Measurements from ENCODE around the gene TRPC4.
"Not testable (repeated sequence)": the region's sequence is repeated elsewhere in the genome, so short reads cannot be mapped to it uniquely, and the experiment has no call there.

The TRPC4 gene

GRCh38 chr13:37811441-37811840, 58.1 kb downstream of the TRPC4 start:
- no peak for DNase-seq

- DNase-seq: no peak
These were observed 62.9 kb downstream of the TRPC4 start for GRCh38 chr13:37806666-37807065.

DNA sequence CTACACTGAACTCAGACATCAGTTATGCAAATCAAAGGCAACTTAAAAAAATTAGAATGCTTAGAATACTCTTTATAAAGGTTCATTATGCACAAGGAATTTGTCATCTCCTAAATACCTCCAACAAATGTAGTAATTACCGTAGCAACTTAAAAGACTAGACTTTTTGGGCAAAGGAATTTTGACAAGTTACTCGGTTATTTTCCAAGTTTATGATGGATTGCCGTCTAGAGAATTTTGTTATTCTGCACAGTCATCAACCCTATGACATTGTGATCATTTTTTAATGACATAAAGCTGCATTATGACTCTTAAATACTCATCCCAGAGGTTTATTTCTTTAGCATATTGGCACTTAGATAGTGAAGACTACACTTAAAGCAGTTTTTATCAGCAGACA, 71.9 kb downstream of the TRPC4 start:
- no peak for DNase-seq

GRCh38 chr13:37796795-37797194, 72.8 kb downstream of the TRPC4 start:
- DNase-seq: not testable (repeated sequence)

- DNase-seq: no peak
These were observed 74.2 kb downstream of the TRPC4 start for GRCh38 chr13:37795326-37795725.

DNA sequence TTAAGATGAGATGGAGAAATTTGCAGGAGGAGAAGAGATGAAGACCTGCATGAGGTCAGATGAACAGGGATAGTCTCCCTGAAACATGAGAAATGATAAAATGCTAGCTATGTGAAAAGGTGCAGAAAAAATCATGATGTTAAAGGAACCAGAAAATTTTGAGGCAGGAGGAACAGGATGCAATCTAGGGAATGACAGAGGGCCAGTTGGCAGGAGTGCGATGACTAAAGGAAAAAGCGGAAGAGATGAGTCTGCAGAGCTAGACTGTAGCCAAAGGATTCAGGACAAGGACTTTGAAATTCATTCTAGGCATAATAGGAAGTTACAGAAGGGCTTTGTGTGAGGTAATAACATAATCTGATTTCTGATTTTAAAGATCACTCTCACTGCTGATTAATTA, 77.9 kb downstream of the TRPC4 start:
- no peak for DNase-seq

DNA sequence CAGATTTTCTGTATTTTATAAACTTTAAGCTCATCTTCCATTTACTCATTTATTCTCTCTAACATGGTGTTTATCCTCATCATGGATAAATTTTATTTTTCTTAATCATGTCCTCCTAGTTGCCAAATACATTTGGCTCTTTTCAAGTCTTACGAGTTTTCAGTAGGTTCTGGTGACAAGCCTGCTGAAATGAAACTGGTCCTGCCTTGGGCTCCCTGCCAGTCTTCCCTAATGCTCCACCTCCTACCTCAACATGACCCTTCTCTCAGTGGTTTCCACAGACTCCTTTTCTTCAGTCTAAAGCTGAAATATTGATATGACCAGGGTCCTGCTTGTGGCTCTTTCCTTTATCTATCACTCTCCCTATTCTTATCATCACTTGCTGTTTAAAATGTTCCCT, 81.2 kb downstream of the TRPC4 start:
- DNase-seq: no peak

DNA sequence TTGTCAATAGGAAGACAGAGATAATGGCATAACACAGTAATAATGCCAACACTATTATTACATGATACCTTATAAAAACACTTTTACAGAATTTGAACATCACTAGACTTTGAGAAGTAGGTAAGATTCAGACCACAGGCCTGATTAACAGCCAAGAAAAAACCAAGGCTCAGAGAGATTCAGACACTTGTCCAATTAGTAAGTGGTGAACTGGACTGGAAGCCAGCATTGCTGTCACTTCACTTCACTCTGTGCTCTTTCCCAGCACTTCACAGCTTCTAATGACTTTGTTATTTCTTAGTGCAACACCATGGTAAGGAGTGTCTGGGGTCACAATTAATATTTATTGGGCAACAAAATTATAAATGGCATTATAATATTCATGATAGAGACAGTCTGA, 91.9 kb downstream of the TRPC4 start:
- no peak for DNase-seq

GRCh38 chr13:37775871-37776270, 93.7 kb downstream of the TRPC4 start:
- DNase-seq: no peak

GRCh38 chr13:37772644-37773043, 96.9 kb downstream of the TRPC4 start:
- DNase-seq: no peak

DNA sequence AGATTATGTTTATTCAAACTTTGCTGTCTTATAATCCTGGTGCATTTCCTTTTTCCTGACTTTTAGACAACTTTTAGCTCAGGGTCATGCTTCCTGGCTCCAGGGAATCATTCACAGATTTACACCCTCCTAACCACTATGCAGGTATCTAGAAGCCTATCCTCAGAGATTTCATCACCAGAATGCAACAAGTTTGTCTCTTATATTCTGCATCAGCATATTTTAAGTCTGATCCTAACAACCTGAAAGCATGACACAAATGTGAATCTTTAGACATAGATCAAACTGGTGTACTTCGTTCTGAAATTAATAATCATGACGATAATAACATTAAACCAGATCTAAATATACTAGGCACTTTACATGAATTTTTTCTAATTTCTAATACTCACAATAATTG, 100.0 kb downstream of the TRPC4 start:
- DNase-seq: no peak

DNA sequence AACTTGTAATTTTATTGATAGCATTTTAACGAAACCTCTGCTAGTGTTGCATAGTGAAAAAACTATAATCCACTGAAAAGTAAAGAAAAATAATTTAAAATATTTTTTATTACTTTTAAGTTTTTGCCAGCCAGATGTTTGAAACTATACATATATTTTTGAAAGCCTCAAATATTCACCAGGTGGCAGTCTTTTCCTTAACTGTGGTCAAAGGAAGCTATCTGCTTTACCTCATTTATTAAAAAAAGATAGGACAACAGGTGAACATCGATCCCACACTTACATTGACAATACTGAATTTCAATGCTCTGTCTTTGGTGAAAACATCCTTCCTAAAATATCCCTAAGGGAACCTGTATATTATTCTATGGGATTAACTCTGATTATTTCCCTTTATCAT, 100.5 kb downstream of the TRPC4 start:
- DNase-seq: no peak

DNA sequence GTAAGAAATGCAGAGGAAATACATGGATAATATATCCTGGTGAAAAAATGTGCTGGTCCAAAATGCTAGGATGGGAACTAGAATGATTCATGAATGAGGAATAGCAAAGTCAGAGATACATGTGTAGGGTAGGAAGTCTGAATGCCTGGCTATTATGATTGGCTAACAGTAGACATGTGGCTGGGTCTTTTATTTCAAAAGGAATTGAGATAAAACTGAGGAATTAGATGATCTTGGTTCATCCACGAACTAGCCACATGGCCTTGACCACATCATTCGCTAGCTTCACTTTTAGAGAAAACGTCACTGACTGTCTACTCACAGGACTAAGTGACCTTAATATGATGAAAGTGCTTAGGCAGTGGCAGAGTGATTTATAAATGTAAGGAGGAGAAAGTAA, 103.1 kb downstream of the TRPC4 start:
- no peak for DNase-seq

DNA sequence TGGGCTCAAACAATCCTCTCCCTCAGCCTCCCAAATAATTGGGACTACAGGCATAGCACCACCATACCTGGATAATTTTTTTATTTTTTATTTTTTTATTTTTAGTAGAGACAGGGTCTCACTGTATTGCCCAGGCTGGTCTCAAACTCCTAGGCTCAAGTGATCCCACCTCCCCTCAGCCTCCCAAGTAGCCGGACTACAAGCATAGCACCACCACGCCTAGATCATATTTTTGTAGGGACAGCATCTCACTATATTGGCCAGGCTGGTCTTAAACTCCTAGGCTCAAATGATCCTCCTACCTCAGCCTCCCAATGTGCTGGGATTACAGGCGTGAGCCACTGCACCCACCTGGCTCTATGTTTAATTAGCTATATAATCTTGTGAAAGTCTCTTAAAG, 114.2 kb downstream of the TRPC4 start:
- no peak for DNase-seq

GRCh38 chr13:37753776-37754175, 115.8 kb downstream of the TRPC4 start:
- DNase-seq: no peak

DNA sequence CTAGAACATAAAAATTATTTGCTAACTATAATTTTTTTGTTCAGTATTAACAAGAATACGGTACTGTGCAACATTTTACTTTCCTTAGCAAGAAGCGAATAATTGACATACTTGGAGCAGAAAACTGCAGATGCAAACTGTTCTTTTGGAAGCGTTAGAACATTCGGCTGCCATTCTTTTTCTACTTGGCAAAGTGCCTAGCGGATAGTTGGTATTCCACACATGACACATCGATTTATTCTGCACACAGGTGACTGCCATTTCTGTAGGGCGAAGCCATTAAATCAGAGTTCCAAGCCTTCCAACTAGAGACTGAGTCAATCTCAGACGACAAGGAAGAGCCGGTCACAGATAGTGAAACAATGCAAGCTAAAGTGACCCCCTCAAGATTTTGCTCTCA, 117.4 kb downstream of the TRPC4 start:
- DNase-seq: no peak

DNA sequence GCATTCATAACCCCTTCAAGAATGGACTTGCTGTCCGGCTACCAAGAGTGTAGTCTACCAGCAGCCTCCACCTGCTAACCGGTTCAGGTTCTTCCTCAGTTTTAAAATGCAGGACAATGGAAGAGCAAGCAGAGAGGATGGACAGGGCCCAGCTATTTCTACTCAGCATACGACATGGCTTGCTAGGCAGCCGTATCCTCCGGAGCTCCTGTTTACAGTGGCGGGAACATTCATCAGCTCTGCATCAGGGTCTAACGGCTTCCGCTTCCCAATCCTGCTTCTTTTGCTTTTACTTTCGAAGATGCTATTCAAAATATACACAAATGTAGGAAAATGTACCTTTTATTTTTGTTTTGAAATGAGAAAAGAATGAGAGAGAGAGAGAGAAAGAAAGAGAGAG, 118.5 kb downstream of the TRPC4 start:
- DNase-seq: no peak

DNA sequence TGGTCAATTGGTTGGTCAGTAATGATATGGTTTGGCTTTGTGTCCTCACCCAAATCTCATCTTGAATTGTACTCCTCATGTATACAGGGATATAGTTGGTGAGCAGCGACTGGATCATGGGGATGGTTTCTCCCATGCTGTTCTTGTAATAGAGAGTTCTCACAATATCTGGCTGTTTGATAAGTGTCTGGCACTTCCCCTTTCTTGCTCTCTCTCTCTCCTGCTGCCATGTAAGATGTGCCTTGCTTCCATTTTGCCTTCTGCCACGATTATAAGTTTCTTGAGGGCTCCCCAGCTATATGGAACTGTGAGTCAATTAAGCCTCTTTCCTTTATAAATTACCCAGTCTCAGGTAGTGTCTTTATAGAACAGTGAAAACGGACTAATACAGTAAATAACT, 120.7 kb downstream of the TRPC4 start:
- DNase-seq: no peak

- DNase-seq: no peak
These were observed 122.4 kb downstream of the TRPC4 start for GRCh38 chr13:37747071-37747612.

DNA sequence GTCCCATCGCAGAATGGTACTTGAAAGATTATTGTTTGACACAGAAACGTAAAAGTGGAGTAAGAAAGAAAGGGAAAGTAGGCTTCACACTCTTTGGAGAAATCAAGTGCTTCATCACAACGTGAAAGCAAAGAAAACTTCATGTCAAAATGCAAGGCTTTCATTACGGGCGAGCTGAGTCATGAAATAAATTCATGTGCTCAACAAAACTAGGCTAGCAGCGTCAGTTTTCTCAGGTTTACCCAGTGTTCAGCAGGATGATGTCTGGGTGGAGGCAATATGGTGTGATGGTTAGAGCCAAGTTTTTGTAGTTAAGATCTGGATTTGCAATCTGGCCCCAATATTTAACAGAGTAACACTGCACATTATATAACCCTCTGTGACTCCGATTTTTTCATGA, 128.0 kb downstream of the TRPC4 start:
- no peak for DNase-seq

- DNase-seq: no peak
These were observed 133.5 kb downstream of the TRPC4 start for GRCh38 chr13:37736045-37736444.

GRCh38 chr13:37735293-37735692, 134.3 kb downstream of the TRPC4 start:
- DNase-seq: no peak

DNA sequence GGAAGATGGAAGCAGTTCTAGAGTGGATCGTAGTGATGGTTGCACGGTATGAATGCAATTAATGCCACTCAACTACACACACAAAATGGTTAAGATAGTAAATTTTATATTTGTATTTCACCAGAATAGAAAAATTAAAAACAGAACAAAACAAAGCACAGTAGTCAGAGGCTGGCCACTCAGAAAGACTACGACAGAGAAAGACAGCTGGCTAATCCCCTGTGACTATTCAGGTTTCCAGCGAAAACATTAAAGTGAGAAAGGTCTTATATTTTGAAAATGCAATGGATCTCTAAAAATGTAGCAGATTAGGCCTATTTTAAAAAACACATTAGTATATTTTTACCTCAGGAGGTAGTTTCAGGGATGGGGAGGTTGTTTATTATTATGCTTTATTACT, 139.7 kb downstream of the TRPC4 start:
- no peak for DNase-seq

DNA sequence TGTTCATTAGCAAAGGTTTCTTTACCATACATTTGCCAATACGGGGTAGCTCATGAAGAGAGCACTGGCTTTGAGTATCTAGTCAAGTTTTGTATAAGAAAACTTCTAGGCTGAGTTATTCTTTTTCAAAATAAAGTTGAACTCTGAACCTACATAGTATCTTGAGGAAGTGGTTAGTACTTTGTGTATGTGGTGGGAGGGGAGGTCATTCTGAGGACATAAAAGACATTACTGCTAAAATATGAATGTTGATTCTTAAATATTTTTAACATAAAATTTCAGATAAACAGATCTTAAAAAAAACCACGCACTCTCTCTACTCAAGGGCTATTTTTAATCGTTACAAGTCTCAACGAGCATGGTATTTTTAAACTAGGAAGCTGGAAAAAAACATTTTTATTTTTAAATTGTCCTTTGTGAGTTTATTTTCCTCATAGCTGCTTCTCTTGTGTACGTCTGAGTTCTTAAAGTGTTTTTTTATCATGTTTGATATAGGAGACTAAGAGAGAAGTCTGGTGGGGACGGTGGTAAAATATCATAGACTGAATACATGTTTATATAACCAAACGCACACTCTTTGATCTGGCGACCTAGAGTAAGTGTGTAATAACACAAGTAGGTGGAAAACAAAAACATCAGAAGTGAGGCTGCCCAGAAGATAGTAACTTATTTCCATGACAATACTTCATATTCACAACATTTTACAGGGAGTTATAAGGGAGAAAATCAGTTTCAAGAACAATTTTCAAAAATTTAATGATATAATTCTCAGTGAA, 153.0 kb downstream of the TRPC4 start:
- DNase-seq: no peak

DNA sequence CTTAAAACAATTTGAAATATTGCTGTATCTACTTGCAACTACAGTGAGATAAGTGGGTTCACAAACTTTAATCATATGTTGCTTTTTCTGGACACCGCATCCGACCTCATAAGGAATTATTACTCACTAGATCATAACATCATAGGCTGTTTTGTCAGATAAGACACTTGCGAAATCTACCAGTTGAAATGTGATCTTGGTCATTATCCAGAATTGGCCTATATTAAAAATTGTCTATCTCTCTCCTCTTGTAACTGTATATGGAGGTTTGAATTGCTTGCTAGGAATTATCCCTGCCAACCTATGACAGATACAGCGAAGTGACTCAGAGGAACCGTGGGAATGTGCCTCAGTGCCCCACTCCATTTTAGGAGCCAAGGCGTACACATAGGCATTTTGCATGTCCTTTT, 154.0 kb downstream of the TRPC4 start:
- DNase-seq: no peak
